ENCODE measurements around the gene DIAPH3. TPM values are rescaled to one million over a fixed set of nuclear protein-coding genes. Genes with fewer than 3 reads are reported as not detected.

DIAPH3 gene
- total and polyA plus RNA-seq, 2 of the 8 experiments (the other 6 are each of a cell fraction or from before 2014, with no cell fraction given) = 8.0 to 30.8 TPM

GRCh38 chr13:60162096-60162495 is 1.6 kb downstream of the DIAPH3 start:
- peak overlapping the region in 2 of 4 experiments; percentile 82 to 87; a peak in 3 of 8 replicates for H3K4me3 ChIP-seq (ENCODE audit: extremely low read depth in 1 of 4, insufficient read depth in 2 of 4, low read depth in 3 of 4, low read length in 4 of 4)
- H3K79me1 ChIP-seq (ENCODE audit: low read depth, low read length) = peaks cover 12% of the 10 kb centered on the region
- TF ChIP-seq CEBPB (IDR thresholded peaks at IDR 0.05; ENCODE audit: low read depth, low read length) (no peak), EGR1 (IDR thresholded peaks at IDR 0.05; ENCODE audit: borderline replicate concordance, low read depth, low read length) (no peak), TAF1 (IDR thresholded peaks at IDR 0.05; ENCODE audit: low read depth, low read length) (no peak), TAF7 (optimal IDR thresholded peaks at IDR 0.05; ENCODE audit: borderline replicate concordance, low read depth, low read length) (no peak), SP2 (IDR thresholded peaks at IDR 0.05; ENCODE audit: low read length) (no peak), NRF1 (IDR thresholded peaks at IDR 0.05; ENCODE audit: low read depth, low read length) (no peak)
- H2BK5ac ChIP-seq (ENCODE audit: low read depth, low read length) = no peak overlapping the region
- no peak overlapping the region for H3K56ac ChIP-seq (replicated peaks; ENCODE audit: insufficient read length, low read depth, low read length)
- peaks cover 0 to 10% (median 4%) of the 10 kb centered on the region in 4 experiments; a peak in 3 of 7 replicates for H3K4me1 ChIP-seq (replicated peaks in 1 of 4; ENCODE audit: control insufficient read depth in 3 of 4, insufficient read depth in 4 of 4, low read length in 3 of 4)
- H3K9me3 ChIP-seq (ENCODE audit: insufficient read depth in 2 of 2, low read depth in 1 of 2, low read length in 1 of 2) = no peaks in the 10 kb centered on the region
- H3K4ac ChIP-seq (replicated peaks; ENCODE audit: insufficient read length, low read depth, low read length) = no peak overlapping the region
- H3K14ac ChIP-seq (ENCODE audit: insufficient read length) = no peak overlapping the region
- no peak overlapping the region for H3K9ac ChIP-seq (replicated peaks in 1 of 4; ENCODE audit: extremely low read depth in 1 of 4, low read depth in 3 of 4, low read length in 3 of 4)
- no peak for DNase-seq (ENCODE audit: low read depth in 1 of 2, low spot score in 2 of 2)
- H4K5ac ChIP-seq (ENCODE audit: insufficient read length, low read depth, low read length) = no peak overlapping the region
- H2BK12ac ChIP-seq (ENCODE audit: low read depth, low read length) = no peak overlapping the region
- POLR2A ChIA-PET (ENCODE audit: partially characterized antibody) = interaction anchor here (1.4 kb wide), 1 partner anchor 24 kb away, joined by 3 read pairs; no protein-coding TSS in a partner anchor
- no peak overlapping the region for H2BK120ac ChIP-seq (replicated peaks; ENCODE audit: low read depth, low read length)
- no peak overlapping the region for H4K8ac ChIP-seq (ENCODE audit: extremely low read depth, insufficient read depth, low read length)
- H2BK15ac ChIP-seq (ENCODE audit: low read length) = no peak overlapping the region
- H4K20me1 ChIP-seq (replicated peaks in 1 of 2; ENCODE audit: control insufficient read depth in 1 of 2, insufficient read depth in 2 of 2, low read length in 2 of 2) = peaks cover 0 to 8% of the 10 kb centered on the region in 2 experiments
- H3K36me3 ChIP-seq (ENCODE audit: control insufficient read depth in 2 of 4, insufficient read depth in 4 of 4, low read length in 3 of 4) = peaks cover 0 to 7% (median 2%) of the 10 kb centered on the region in 4 experiments; a peak in 3 of 8 replicates
- H3K27me3 ChIP-seq (replicated peaks in 1 of 4; ENCODE audit: control insufficient read depth in 3 of 4, extremely low read depth in 1 of 4, insufficient read depth in 3 of 4, low read length in 3 of 4) = no peaks in the 10 kb centered on the region
- no peak overlapping the region for H2AK5ac ChIP-seq (ENCODE audit: low read depth, low read length)
- no peak overlapping the region for H3K27ac ChIP-seq (ENCODE audit: low read depth, low read length)
- H3K79me2 ChIP-seq (ENCODE audit: control insufficient read depth in 1 of 2, insufficient read depth in 2 of 2, low read length in 2 of 2) = peaks cover 14 to 63% of the 10 kb centered on the region in 2 experiments
- no peak overlapping the region for H2BK20ac ChIP-seq (ENCODE audit: low read length)
- H3K18ac ChIP-seq (ENCODE audit: extremely low read depth, low read length) = no peak overlapping the region
- peaks cover 4% of the 10 kb centered on the region; the same call in 1 of the 2 replicates for H3K23me2 ChIP-seq (ENCODE audit: low read depth, low read length)
- CTCF ChIA-PET (ENCODE audit: partially characterized antibody) = interaction anchor here (1.3 kb wide), 1 partner anchor 12 kb away, joined by 4 read pairs; no protein-coding TSS in a partner anchor
- no peak overlapping the region for H2AFZ ChIP-seq (ENCODE audit: low read length)
- H4K91ac ChIP-seq (replicated peaks; ENCODE audit: insufficient read length, low read length) = no peak overlapping the region
- H3K4me2 ChIP-seq (ENCODE audit: insufficient read depth in 1 of 2, low read depth in 2 of 2, low read length in 2 of 2) = peak overlapping the region; percentile 67 to 69; a peak in 2 of 4 replicates
- H3K23ac ChIP-seq (ENCODE audit: insufficient read length) = no peak overlapping the region
- no peak for FAIRE-seq

Data from H1 (cell line).